ENCODE measurements around the gene HGFAC. TPM values are rescaled to one million over a fixed set of nuclear protein-coding genes. Genes with fewer than 3 reads are reported as not detected.
A peak's percentile ranks its signal among the peaks of the same experiment; 100 is the strongest.

Gene HGFAC
- total and polyA plus RNA-seq, 9 donors = 0.15 to 2.1 (median 0.53) TPM; not detected in 2

GRCh38 chr4:3444351-3445110, 2.8 kb downstream of the HGFAC start:
- TF ChIP-seq POLR2A (IDR thresholded peaks at IDR 0.05) = no peak
- no peak for TF ChIP-seq EP300 (IDR thresholded peaks at IDR 0.05)
- no peak for TF ChIP-seq CTCF (IDR thresholded peaks at IDR 0.05)
- Histone ChIP-seq H3K27me3 (no peaks in the 10 kb centered on the region), H3K27ac (no peak overlapping the region), H3K4me3 (no peak overlapping the region), H3K36me3 (no peaks in the 10 kb centered on the region), H3K4me1 (ENCODE audit: insufficient read depth) (no peaks in the 10 kb centered on the region), H3K9me3 (no peaks in the 10 kb centered on the region)
- intact Hi-C loops (cut with DNase I) = loop anchor here (2.0 to 10.0 kb wide), 5 partner anchors 100 to 340 kb away; no protein-coding TSS in a partner anchor
- WGBS, 3 donors = 87 to 90% (median 89%) methylated on average over 51 to 56 of the region's 56 CpGs
- peak in 1 of 5 donors; percentile 21 for DNase-seq

- TF ChIP-seq POLR2A (IDR thresholded peaks at IDR 0.05) (no peak), CTCF (IDR thresholded peaks at IDR 0.05) (no peak), EP300 (IDR thresholded peaks at IDR 0.05) (no peak)
- Histone ChIP-seq H3K4me3 (no peak overlapping the region), H3K27ac (no peak overlapping the region), H3K27me3 (no peaks in the 10 kb centered on the region), H3K9me3 (no peaks in the 10 kb centered on the region), H3K4me1 (ENCODE audit: insufficient read depth) (no peaks in the 10 kb centered on the region), H3K36me3 (no peaks in the 10 kb centered on the region)
- DNase-seq = peak in 1 of 5 donors; percentile 14
- intact Hi-C loops (cut with DNase I) = loop anchor here in 3 of 4 donors (2.0 to 10.0 kb wide), 4 partner anchors 100 to 340 kb away; no protein-coding TSS in a partner anchor
- WGBS, 3 donors = 72 to 84% (median 78%) methylated on average over 25 to 34 of the region's 34 CpGs
Observed at GRCh38 chr4:3445111-3445820, 3.5 kb downstream of the HGFAC start.

GRCh38 chr4:3445829-3446545, 4.2 kb downstream of the HGFAC start:
- peak in 1 of 5 donors; percentile 18 for DNase-seq
- Histone ChIP-seq H3K4me3 (no peak overlapping the region), H3K9me3 (no peaks in the 10 kb centered on the region), H3K4me1 (ENCODE audit: insufficient read depth) (no peaks in the 10 kb centered on the region), H3K36me3 (no peaks in the 10 kb centered on the region), H3K27me3 (no peaks in the 10 kb centered on the region), H3K27ac (no peak overlapping the region)
- intact Hi-C loops (cut with DNase I) = loop anchor here in 3 of 4 donors (2.0 to 10.0 kb wide), 4 partner anchors 101 to 341 kb away; no protein-coding TSS in a partner anchor
- 92 to 93% (median 93%) methylated on average over 32 to 34 of the region's 34 CpGs for WGBS, 3 donors
- TF ChIP-seq CTCF (IDR thresholded peaks at IDR 0.05) (no peak), POLR2A (IDR thresholded peaks at IDR 0.05) (no peak)

GRCh38 chr4:3446631-3447320, 5.0 kb downstream of the HGFAC start:
- TF ChIP-seq CTCF (IDR thresholded peaks at IDR 0.05) (no peak), POLR2A (IDR thresholded peaks at IDR 0.05) (no peak), EP300 (IDR thresholded peaks at IDR 0.05) (no peak)
- H3K36me3 ChIP-seq = no peaks in the 10 kb centered on the region
- DNase-seq = peak in 1 of 5 donors; percentile 15
- 82 to 95% (median 92%) methylated on average over 15 to 22 of the region's 22 CpGs for WGBS, 3 donors
- no peak overlapping the region for H3K4me3 ChIP-seq
- H3K27me3 ChIP-seq = no peaks in the 10 kb centered on the region
- no peak overlapping the region for H3K27ac ChIP-seq
- H3K9me3 ChIP-seq = no peaks in the 10 kb centered on the region
- no peaks in the 10 kb centered on the region for H3K4me1 ChIP-seq (ENCODE audit: insufficient read depth)
- intact Hi-C loops (cut with DNase I) = loop anchor here in 2 of 4 donors (5.0 to 10.0 kb wide), 3 partner anchors 102 to 342 kb away; no protein-coding TSS in a partner anchor

Measured in ovary (tissue), 9 donors.